ENCODE results near the gene CNTF. TPM values are rescaled to one million over a fixed set of nuclear protein-coding genes. Genes with fewer than 3 reads are reported as not detected.

Gene CNTF
- total and polyA plus RNA-seq, 2 of the 4 experiments (the other 2 are of a cell fraction) = 1.2 to 2.3 TPM

DNA sequence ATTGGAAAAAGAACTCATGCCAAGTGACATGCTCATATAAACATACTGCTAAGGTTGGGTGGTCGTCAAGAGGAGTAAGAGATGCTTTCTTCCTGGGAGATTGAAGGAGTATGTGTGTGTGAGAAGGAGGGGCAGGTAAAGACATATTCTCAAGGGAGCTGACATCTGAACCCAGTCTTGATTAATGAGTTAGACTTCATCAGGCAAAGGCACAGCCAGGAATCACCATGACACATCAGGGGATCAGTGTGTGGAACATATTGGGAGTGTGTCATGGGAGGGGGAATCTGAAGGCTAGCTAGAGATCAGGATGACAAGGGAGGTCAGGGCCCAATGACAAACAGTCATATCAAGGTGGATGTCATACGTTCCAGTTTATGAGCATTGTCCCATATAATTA, 14.9 kb downstream of the CNTF start:
- H3K27ac ChIP-seq (ENCODE audit: insufficient read depth, low read length) = no peak overlapping the region
- ChIA-PET CTCF (interaction anchor here (1.0 kb wide), 1 partner anchor 8 kb away, joined by 5 read pairs; no protein-coding TSS in a partner anchor), POLR2A (ENCODE audit: unreplicated experiment) (no interaction called here)
- no peak for ATAC-seq (ENCODE audit: low read depth)
- no peaks in the 10 kb centered on the region for H3K36me3 ChIP-seq (ENCODE audit: control insufficient read depth, insufficient read depth, low read length)
- H3K56ac ChIP-seq (ENCODE audit: extremely low read depth, insufficient read depth, low read length) = no peak overlapping the region
- H4K20me1 ChIP-seq (ENCODE audit: insufficient read depth, low read length) = no peaks in the 10 kb centered on the region
- BruUV-seq (replicated peaks) = no TSS peak
- no peak overlapping the region for H3K4me2 ChIP-seq (ENCODE audit: low read depth, low read length)
- H3K23ac ChIP-seq (ENCODE audit: low read depth, low read length) = 0 out of 2 replicates have a peak overlapping the region, but pooled peaks have one; percentile 47
- WGBS, 2 experiments (ENCODE audit: extremely low coverage in 2 of 2, insufficient read length in 1 of 2) = no CpG with 5 or more reads among the region's 2 CpGs
- DNase-seq = no peak
- H4K91ac ChIP-seq (ENCODE audit: insufficient read depth, low read depth, low read length) = no peak overlapping the region
- H2BK20ac ChIP-seq (ENCODE audit: low read depth, low read length) = no peak overlapping the region
- H2AFZ ChIP-seq (replicated peaks; ENCODE audit: low read length, poor library complexity) = no peak overlapping the region
- intact Hi-C loops (cut with micrococcal nuclease) (no loop called here), in situ Hi-C loops (cut with MboI; ENCODE audit: low sequenced_read_pairs) (loop anchor here (10.0 kb wide), 1 partner anchor 267 kb away; no protein-coding TSS in a partner anchor), dilution Hi-C loops (cut with HindIII; ENCODE audit: low sequenced_read_pairs, unreplicated experiment) (no loop called here)
- H3K14ac ChIP-seq (replicated peaks; ENCODE audit: low read depth, low read length) = no peak overlapping the region
- no peaks in the 10 kb centered on the region for H3K9me3 ChIP-seq (ENCODE audit: control insufficient read depth, insufficient read depth, low read length)
- H3K9ac ChIP-seq (ENCODE audit: low read depth, low read length) = no peak overlapping the region
- H3K79me1 ChIP-seq (ENCODE audit: low read depth in 1 of 2, low read length in 2 of 2) = no peaks in the 10 kb centered on the region
- TF ChIP-seq, protein P1, sequence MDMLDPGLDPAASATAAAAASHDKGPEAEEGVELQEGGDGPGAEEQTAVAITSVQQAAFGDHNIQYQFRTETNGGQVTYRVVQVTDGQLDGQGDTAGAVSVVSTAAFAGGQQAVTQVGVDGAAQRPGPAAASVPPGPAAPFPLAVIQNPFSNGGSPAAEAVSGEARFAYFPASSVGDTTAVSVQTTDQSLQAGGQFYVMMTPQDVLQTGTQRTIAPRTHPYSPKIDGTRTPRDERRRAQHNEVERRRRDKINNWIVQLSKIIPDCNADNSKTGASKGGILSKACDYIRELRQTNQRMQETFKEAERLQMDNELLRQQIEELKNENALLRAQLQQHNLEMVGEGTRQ (IDR thresholded peaks at IDR 0.05; ENCODE audit: low read depth, low read length) = no peak
- TF ChIP-seq RAD21 (IDR thresholded peaks at IDR 0.05; ENCODE audit: low read length) = no peak
- TF ChIP-seq RFX5 (IDR thresholded peaks at IDR 0.05; ENCODE audit: low read depth, low read length) = no peak
- no peak for TF ChIP-seq MAFK (IDR thresholded peaks at IDR 0.05; ENCODE audit: low read depth, low read length)
- H3K4me3 ChIP-seq (ENCODE audit: insufficient read depth, low read depth, low read length) = no peak overlapping the region
- H2BK120ac ChIP-seq (ENCODE audit: low read depth, low read length) = no peak overlapping the region
- no peak overlapping the region for H3K18ac ChIP-seq (ENCODE audit: low read depth, low read length)
- H3K27me3 ChIP-seq (ENCODE audit: control insufficient read depth, insufficient read depth, low read length) = peaks cover 4% of the 10 kb centered on the region; the same call in 1 of the 2 replicates
- no peaks in the 10 kb centered on the region for H3K4me1 ChIP-seq (ENCODE audit: control insufficient read depth, insufficient read depth, low read length)
- no peak overlapping the region for H2BK15ac ChIP-seq (ENCODE audit: low read depth, low read length)
- H2AK5ac ChIP-seq (ENCODE audit: low read depth, low read length) = no peak overlapping the region
- H3K4ac ChIP-seq (ENCODE audit: low read depth, low read length) = no peak overlapping the region
- no peak overlapping the region for H4K5ac ChIP-seq (ENCODE audit: low read depth, low read length)
- H4K8ac ChIP-seq (ENCODE audit: low read depth in 2 of 2, low read length in 2 of 2) = no peak overlapping the region
- no peak overlapping the region for H2BK5ac ChIP-seq (ENCODE audit: low read depth, low read length, poor library complexity, severe bottlenecking)
- peaks cover 6% of the 10 kb centered on the region; the same call in 1 of the 2 replicates for H3K9me1 ChIP-seq (ENCODE audit: insufficient read depth, low read length)
- no peak overlapping the region for H2AK9ac ChIP-seq (replicated peaks; ENCODE audit: low read depth, low read length, poor library complexity)
